Colonic mucosa (tissue), 4 donors: Measurements from ENCODE around the gene PARVA. TPM values are rescaled to one million over a fixed set of nuclear protein-coding genes. Genes with fewer than 3 reads are reported as not detected.

Experiments used
- DNase-seq: peaks from one replicate; pipeline ENCODE4 v3.0.0-alpha.2; 2020
- H3K27ac ChIP-seq: fragments of 200-600 bp; one replicate; pipeline ENCODE4 v1.8.0; 2021
- H3K27me3 ChIP-seq: fragments of 200-600 bp; one replicate; pipeline ENCODE4 v1.8.0; 2021
- H3K36me3 ChIP-seq: fragments of 200-600 bp; one replicate; pipeline ENCODE4 v1.8.0; 2021
- H3K4me1 ChIP-seq: fragments of 200-600 bp; one replicate; pipeline ENCODE4 v1.8.0; 2021; ENCODE audit warnings: mild to moderate bottlenecking
- H3K4me3 ChIP-seq: fragments of 200-600 bp; one replicate; pipeline ENCODE4 v1.8.0; 2021
- H3K9ac ChIP-seq, 2 donors: one replicate each; pipeline ENCODE4 v1.7.0; 2013; ENCODE audit warnings: control low read depth in 2 of 2, low read depth in 2 of 2, low read length in 2 of 2
- H3K9me3 ChIP-seq: fragments of 200-600 bp; one replicate; pipeline ENCODE4 v1.8.0; 2021
- CTCF ChIP-seq: fragments of 200-600 bp; IDR thresholded peaks from one replicate; pipeline ENCODE4 v1.8.0; 2022; ENCODE audit warnings: antibody characterized with exemption, mild to moderate bottlenecking
- intact Hi-C: fragments of 100-400 bp; cut with DNase I; formaldehyde crosslinking; loops from one replicate; pipeline ENCODE4 v1.14.1; 2022
- total RNA-seq, 2 donors: library from RNA; stranded (reverse); fragmentation: NEBNext Ultra II Directional in 1 of 2; extraction: Animal tissue kit (Norgen Biotek cat#: 25700) in 1 of 2; gene quantifications; one replicate each; pipeline ENCODE4 v1.2.1, GENCODE V29; 2021
- donor health status: healthy.
- donor health status: DM: no; HTN: no; CAD: no.
- donor health status: DM: no; HTN: no; CAD: no.

The PARVA gene
- total RNA-seq, 2 donors from 2014 or later = 61.8 to 78.5 TPM

GRCh38 chr11:12503039-12503484 lies 125.7 kb downstream of the PARVA start:
- no peaks in the 10 kb centered on the region for H3K4me1 ChIP-seq
- DNase-seq = no peak
- intact Hi-C loops = no loop called here
- no peak overlapping the region for H3K9ac ChIP-seq
- H3K4me3 ChIP-seq = no peak overlapping the region
- no peak overlapping the region for H3K27ac ChIP-seq
- H3K36me3 ChIP-seq = no peaks in the 10 kb centered on the region
- no peaks in the 10 kb centered on the region for H3K27me3 ChIP-seq
- no peak for TF ChIP-seq CTCF
- no peaks in the 10 kb centered on the region for H3K9me3 ChIP-seq

- Histone ChIP-seq H3K36me3 (no peaks in the 10 kb centered on the region), H3K4me3 (no peak overlapping the region), H3K27me3 (no peaks in the 10 kb centered on the region), H3K9ac (no peak overlapping the region), H3K4me1 (no peaks in the 10 kb centered on the region), H3K27ac (no peak overlapping the region), H3K9me3 (no peaks in the 10 kb centered on the region)
- TF ChIP-seq CTCF = no peak
- intact Hi-C loops = no loop called here
- no peak for DNase-seq
These were observed 126.5 kb downstream of the PARVA start for GRCh38 chr11:12503886-12504285.

GRCh38 chr11:12505183-12505582 lies 127.8 kb downstream of the PARVA start:
- TF ChIP-seq CTCF = no peak
- Histone ChIP-seq H3K27ac (no peak overlapping the region), H3K9me3 (no peaks in the 10 kb centered on the region), H3K4me1 (no peaks in the 10 kb centered on the region), H3K9ac (no peak overlapping the region), H3K36me3 (no peaks in the 10 kb centered on the region), H3K4me3 (no peak overlapping the region), H3K27me3 (no peaks in the 10 kb centered on the region)
- intact Hi-C loops = no loop called here
- no peak for DNase-seq

- Histone ChIP-seq H3K27ac (no peak overlapping the region), H3K36me3 (no peaks in the 10 kb centered on the region), H3K4me1 (no peaks in the 10 kb centered on the region), H3K27me3 (no peaks in the 10 kb centered on the region), H3K4me3 (no peak overlapping the region), H3K9ac (no peak overlapping the region), H3K9me3 (no peaks in the 10 kb centered on the region)
- intact Hi-C loops = no loop called here
- no peak for DNase-seq
- no peak for TF ChIP-seq CTCF
These were observed 129.1 kb downstream of the PARVA start for GRCh38 chr11:12506404-12506921.

GRCh38 chr11:12507391-12507790 lies 130.0 kb downstream of the PARVA start:
- Histone ChIP-seq H3K4me3 (no peak overlapping the region), H3K27me3 (no peaks in the 10 kb centered on the region), H3K9me3 (no peaks in the 10 kb centered on the region), H3K27ac (no peak overlapping the region), H3K36me3 (no peaks in the 10 kb centered on the region), H3K9ac (no peak overlapping the region), H3K4me1 (no peaks in the 10 kb centered on the region)
- TF ChIP-seq CTCF = no peak
- DNase-seq = no peak
- intact Hi-C loops = no loop called here
